ENCODE data around the gene BCL6. TPM values are rescaled to one million over a fixed set of nuclear protein-coding genes. Genes with fewer than 3 reads are reported as not detected.

The BCL6 gene
- total RNA-seq, 1 donor from 2014 or later, result 7.6 TPM

DNA sequence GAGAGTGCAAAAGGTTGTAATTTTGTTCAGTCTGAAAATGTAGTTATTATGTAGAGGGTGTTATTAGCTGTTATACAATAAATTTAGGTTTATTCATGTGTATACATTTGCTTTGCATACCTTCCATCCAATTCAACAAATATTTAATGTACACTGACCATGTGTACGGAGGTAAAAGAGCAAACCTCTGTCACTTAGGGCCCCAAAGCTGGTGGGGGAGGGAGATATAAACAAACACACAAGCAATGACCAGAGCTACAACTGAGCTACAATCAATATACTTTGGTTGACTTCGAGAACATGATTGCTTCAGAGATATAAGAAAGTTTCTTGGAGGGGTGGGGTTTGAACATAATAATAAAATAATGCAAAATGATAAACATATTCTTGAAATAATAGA is 17.5 kb upstream of the BCL6 start:
- TF ChIP-seq, protein P1, sequence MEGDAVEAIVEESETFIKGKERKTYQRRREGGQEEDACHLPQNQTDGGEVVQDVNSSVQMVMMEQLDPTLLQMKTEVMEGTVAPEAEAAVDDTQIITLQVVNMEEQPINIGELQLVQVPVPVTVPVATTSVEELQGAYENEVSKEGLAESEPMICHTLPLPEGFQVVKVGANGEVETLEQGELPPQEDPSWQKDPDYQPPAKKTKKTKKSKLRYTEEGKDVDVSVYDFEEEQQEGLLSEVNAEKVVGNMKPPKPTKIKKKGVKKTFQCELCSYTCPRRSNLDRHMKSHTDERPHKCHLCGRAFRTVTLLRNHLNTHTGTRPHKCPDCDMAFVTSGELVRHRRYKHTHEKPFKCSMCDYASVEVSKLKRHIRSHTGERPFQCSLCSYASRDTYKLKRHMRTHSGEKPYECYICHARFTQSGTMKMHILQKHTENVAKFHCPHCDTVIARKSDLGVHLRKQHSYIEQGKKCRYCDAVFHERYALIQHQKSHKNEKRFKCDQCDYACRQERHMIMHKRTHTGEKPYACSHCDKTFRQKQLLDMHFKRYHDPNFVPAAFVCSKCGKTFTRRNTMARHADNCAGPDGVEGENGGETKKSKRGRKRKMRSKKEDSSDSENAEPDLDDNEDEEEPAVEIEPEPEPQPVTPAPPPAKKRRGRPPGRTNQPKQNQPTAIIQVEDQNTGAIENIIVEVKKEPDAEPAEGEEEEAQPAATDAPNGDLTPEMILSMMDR (IDR thresholded peaks at IDR 0.05; ENCODE audit: unreplicated experiment), result no peak
- no peak for DNase-seq (ENCODE audit: low spot score)

DNA sequence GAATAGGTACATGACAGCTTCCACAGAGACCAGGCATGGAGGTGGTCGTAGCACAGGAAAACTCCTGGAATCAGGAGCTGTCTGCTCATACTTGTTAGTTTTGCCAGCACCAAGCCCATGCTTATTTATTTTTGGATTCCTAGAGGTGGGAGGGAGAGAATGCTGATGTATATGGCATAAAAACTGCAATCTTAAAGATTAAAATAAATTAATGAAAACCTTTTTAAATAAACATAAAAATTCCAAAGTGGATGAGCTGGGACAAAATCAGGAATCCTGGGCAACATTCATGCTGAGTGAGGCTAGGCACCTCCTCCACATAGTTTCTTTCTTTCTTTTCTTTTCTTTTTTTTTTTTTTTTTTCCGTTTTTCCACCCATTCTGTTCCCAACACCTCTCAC is 14.3 kb upstream of the BCL6 start:
- Mint-ChIP-seq H3K27ac (ENCODE audit: unreplicated experiment) (no peak overlapping the region), H3K36me3 (ENCODE audit: low read depth, unreplicated experiment) (no peaks in the 10 kb centered on the region), H3K9me3 (ENCODE audit: unreplicated experiment) (no peaks in the 10 kb centered on the region), H3K27me3 (ENCODE audit: unreplicated experiment) (peaks cover 2% of the 10 kb centered on the region), H3K4me1 (ENCODE audit: unreplicated experiment) (no peaks in the 10 kb centered on the region), H3K4me3 (ENCODE audit: unreplicated experiment) (no peak overlapping the region)
- TF ChIP-seq, protein P1 (IDR thresholded peaks at IDR 0.05; ENCODE audit: unreplicated experiment), result no peak
- DNase-seq (ENCODE audit: low spot score), result no peak

More for the DNA sequence above, 17.5 kb upstream of the BCL6 start:
- peaks cover 7% of the 10 kb centered on the region for H3K4me1 Mint-ChIP-seq (ENCODE audit: unreplicated experiment)
- H3K27me3 Mint-ChIP-seq (ENCODE audit: unreplicated experiment), result peaks cover 2% of the 10 kb centered on the region
- no peak overlapping the region for H3K27ac Mint-ChIP-seq (ENCODE audit: unreplicated experiment)
- H3K9me3 Mint-ChIP-seq (ENCODE audit: unreplicated experiment), result no peaks in the 10 kb centered on the region
- no peak overlapping the region for H3K4me3 Mint-ChIP-seq (ENCODE audit: unreplicated experiment)
- H3K36me3 Mint-ChIP-seq (ENCODE audit: low read depth, unreplicated experiment), result no peaks in the 10 kb centered on the region

DNA sequence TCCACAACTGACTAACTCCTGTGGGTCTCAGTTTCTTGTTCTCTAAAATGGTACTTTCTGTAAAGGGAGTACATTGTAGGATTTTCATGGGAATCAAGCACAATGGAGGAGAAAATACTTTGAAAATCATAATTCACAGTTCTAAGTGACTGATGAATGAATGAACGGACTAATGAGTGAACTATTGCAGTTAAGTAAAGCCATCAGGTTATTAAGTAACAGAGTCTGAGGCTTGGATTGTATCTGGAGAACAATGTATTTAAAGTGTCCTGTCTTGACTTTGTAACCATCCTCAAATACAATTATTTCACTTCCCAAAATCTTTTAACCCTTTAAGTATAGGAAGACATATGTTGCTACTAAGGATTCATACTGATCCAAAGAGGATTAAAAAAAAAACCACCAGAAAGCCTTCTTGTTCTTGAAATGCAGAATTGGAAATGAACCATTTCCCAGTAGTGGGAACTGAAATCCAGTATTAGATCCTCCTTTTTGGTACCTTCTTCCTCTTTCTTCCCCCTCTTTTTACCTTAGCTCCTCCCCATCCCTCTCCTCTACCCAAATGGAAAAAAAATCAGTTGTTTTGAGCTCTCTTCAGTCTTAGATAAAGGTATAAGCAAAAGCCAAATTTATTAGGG is 13.2 kb upstream of the BCL6 start:
- Mint-ChIP-seq H3K36me3 (ENCODE audit: low read depth, unreplicated experiment) (no peaks in the 10 kb centered on the region), H3K27ac (ENCODE audit: unreplicated experiment) (no peak overlapping the region), H3K27me3 (ENCODE audit: unreplicated experiment) (peaks cover 2% of the 10 kb centered on the region), H3K9me3 (ENCODE audit: unreplicated experiment) (no peaks in the 10 kb centered on the region), H3K4me1 (ENCODE audit: unreplicated experiment) (no peaks in the 10 kb centered on the region), H3K4me3 (ENCODE audit: unreplicated experiment) (no peak overlapping the region)
- TF ChIP-seq, protein P1 (IDR thresholded peaks at IDR 0.05; ENCODE audit: unreplicated experiment), result no peak
- no peak for DNase-seq (ENCODE audit: low spot score)

DNA sequence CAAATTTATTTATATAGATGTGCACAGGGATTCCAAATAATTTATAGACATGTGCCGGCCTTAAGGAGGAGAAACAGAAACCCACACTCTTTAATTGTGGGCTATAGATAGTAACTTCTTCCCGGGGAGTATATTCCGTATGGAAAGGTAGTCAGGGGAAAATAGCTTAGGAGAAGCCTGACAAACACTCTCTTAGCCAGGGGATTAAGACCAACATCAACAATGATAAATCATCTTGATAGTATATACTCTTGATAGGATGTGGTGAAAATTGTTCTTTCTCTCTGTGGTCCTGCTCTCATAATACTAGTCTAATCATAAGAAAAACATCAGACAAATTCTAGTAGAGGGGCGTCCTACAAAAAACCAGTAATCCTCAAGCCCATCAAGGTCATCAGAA is 8.2 kb upstream of the BCL6 start:
- no peak overlapping the region for H3K4me3 Mint-ChIP-seq (ENCODE audit: unreplicated experiment)
- H3K9me3 Mint-ChIP-seq (ENCODE audit: unreplicated experiment), result no peaks in the 10 kb centered on the region
- no peaks in the 10 kb centered on the region for H3K27me3 Mint-ChIP-seq (ENCODE audit: unreplicated experiment)
- no peak overlapping the region for H3K27ac Mint-ChIP-seq (ENCODE audit: unreplicated experiment)
- TF ChIP-seq, protein P1 (IDR thresholded peaks at IDR 0.05; ENCODE audit: unreplicated experiment), result no peak
- peaks cover 19% of the 10 kb centered on the region for H3K4me1 Mint-ChIP-seq (ENCODE audit: unreplicated experiment)
- no peaks in the 10 kb centered on the region for H3K36me3 Mint-ChIP-seq (ENCODE audit: low read depth, unreplicated experiment)
- DNase-seq (ENCODE audit: low spot score), result no peak

GRCh38 chr3:187750513-187751123 is 5.3 kb upstream of the BCL6 start:
- TF ChIP-seq, protein P1 (IDR thresholded peaks at IDR 0.05; ENCODE audit: unreplicated experiment), result no peak
- Mint-ChIP-seq H3K27me3 (ENCODE audit: unreplicated experiment) (no peaks in the 10 kb centered on the region), H3K36me3 (ENCODE audit: low read depth, unreplicated experiment) (no peaks in the 10 kb centered on the region), H3K9me3 (ENCODE audit: unreplicated experiment) (no peaks in the 10 kb centered on the region), H3K27ac (ENCODE audit: unreplicated experiment) (peak overlapping the region; percentile 7), H3K4me1 (ENCODE audit: unreplicated experiment) (peaks cover 29% of the 10 kb centered on the region), H3K4me3 (ENCODE audit: unreplicated experiment) (peak overlapping the region; percentile 83)
- DNase-seq (ENCODE audit: low spot score), result no peak
